Esophagus squamous epithelium (tissue), 5 donors: Measurements from ENCODE around the gene MGMT. TPM values are rescaled to one million over a fixed set of nuclear protein-coding genes. Genes with fewer than 3 reads are reported as not detected.
A peak's percentile ranks its signal among the peaks of the same experiment; 100 is the strongest.

ENCODE experiments used
- DNase-seq: peaks from one replicate; lab custom pipeline; 2025; lab: John Stamatoyannopoulos, UW
- H3K27ac ChIP-seq, 4 donors: fragments of 200-600 bp; sonication (generic); one replicate each; pipeline ENCODE4 v1.5.1; 2016 to 2019; ENCODE audit warnings: mild to moderate bottlenecking in 1 of 4
- H3K27me3 ChIP-seq, 4 donors: fragments of 200-600 bp; sonication (generic); 1 replicate in 3 of 4; 2 replicates in 1 of 4; pipeline versions ENCODE4 v1.5.1 to v1.6.0; 2017 to 2021; ENCODE audit warnings: antibody characterized with exemption in 1 of 4
- H3K36me3 ChIP-seq, 3 donors: fragments of 200-600 bp; sonication (generic); one replicate each; pipeline ENCODE4 v1.5.1; 2016 to 2019
- H3K4me1 ChIP-seq, 3 donors: fragments of 200-600 bp; sonication (generic); one replicate each; pipeline ENCODE4 v1.5.1; 2017 to 2019
- H3K4me3 ChIP-seq, 4 donors: fragments of 200-600 bp; sonication (generic); 1 replicate in 3 of 4; 2 replicates in 1 of 4; pipeline ENCODE4 v1.5.1; 2016 to 2019; ENCODE audit warnings: mild to moderate bottlenecking in 2 of 4, moderate library complexity in 1 of 4
- H3K9me3 ChIP-seq, 3 donors: fragments of 200-600 bp; sonication (generic); one replicate each; pipeline ENCODE4 v1.5.1; 2016 to 2019
- CTCF ChIP-seq, 6 experiments: fragments of 450-650 bp in 4 of 6; fragments of 200-600 bp in 2 of 6; sonication (generic) in 2 of 6; IDR thresholded peaks; one replicate each; pipeline ENCODE4 v1.5.1; 2016 to 2019; ENCODE audit warnings: antibody characterized with exemption in 6 of 6, mild to moderate bottlenecking in 4 of 6, moderate library complexity in 4 of 6
- POLR2A ChIP-seq, 4 donors: fragments of 450-650 bp; IDR thresholded peaks; one replicate each; pipeline ENCODE4 v1.6.1; 2017; ENCODE audit warnings: antibody characterized with exemption in 4 of 4, mild to moderate bottlenecking in 4 of 4, moderate library complexity in 3 of 4
- WGBS, 2 donors: methylation state at CpG; one replicate each; pipeline ENCODE4 v1.1.5; 2018; 5-methylcytosine and 5-hydroxymethylcytosine counted together
- intact Hi-C: fragments of 100-400 bp; cut with DNase I; formaldehyde crosslinking; loops from one replicate; pipeline ENCODE4 v1.15.0; 2022
- total RNA-seq, 4 donors: library from RNA; depleted of rRNA; stranded (reverse); fragments of >200 nt; gene quantifications; one replicate each; pipeline ENCODE4 v1.1.0, GENCODE V29; 2016
- donor health status: DM: yes; HTN: yes; CAD: no.

MGMT gene
- total RNA-seq, 4 donors from 2014 or later = 15.6 to 28.8 (median 18.4) TPM

- Histone ChIP-seq H3K9me3 (no peaks in the 10 kb centered on the region), H3K27me3 (no peaks in the 10 kb centered on the region), H3K4me1 (peaks cover 0 to 8% (median 0%) of the 10 kb centered on the region in 3 donors), H3K27ac (no peak overlapping the region), H3K36me3 (no peaks in the 10 kb centered on the region), H3K4me3 (no peak overlapping the region)
- 84 to 91% methylated on average over 8 of the region's 8 CpGs for WGBS, 2 donors
- DNase-seq = no peak
- TF ChIP-seq POLR2A (IDR thresholded peaks at IDR 0.05) = no peak
- TF ChIP-seq CTCF (IDR thresholded peaks at IDR 0.05) = no peak
- intact Hi-C loops = no loop called here
Observed at GRCh38 chr10:129685271-129685670, 218.2 kb downstream of the MGMT start.

DNA sequence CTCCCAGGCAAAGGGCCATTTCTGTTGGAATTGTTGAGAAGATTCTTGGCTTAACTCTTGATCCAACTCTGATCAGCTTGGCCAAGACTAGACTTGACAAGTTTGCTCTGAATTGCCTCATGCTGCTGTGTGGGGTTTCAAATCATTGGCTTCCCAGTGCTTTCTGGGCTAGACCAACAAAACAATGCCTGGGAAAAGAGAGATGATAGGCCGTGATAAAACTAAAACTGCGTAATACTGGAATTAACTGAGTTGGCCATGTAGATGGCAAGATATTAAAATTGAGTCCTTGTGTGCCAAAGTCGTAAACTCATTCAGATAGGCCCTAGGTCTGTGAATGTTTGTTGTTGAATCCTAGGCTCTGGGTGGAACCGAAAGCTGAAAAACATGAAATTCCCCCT lies 222.6 kb downstream of the MGMT start:
- DNase-seq = no peak
- 38 to 43% methylated on average over 4 of the region's 4 CpGs for WGBS, 2 donors
- intact Hi-C loops = no loop called here
- H3K4me1 ChIP-seq = peaks cover 0 to 27% (median 9%) of the 10 kb centered on the region in 3 donors
- H3K4me3 ChIP-seq = no peak overlapping the region
- H3K27me3 ChIP-seq = no peaks in the 10 kb centered on the region
- no peaks in the 10 kb centered on the region for H3K36me3 ChIP-seq
- peak overlapping the region in 2 of 4 donors; percentile 59 to 66 for H3K27ac ChIP-seq
- no peaks in the 10 kb centered on the region for H3K9me3 ChIP-seq
- TF ChIP-seq POLR2A (IDR thresholded peaks at IDR 0.05) = no peak
- no peak for TF ChIP-seq CTCF (IDR thresholded peaks at IDR 0.05)

DNA sequence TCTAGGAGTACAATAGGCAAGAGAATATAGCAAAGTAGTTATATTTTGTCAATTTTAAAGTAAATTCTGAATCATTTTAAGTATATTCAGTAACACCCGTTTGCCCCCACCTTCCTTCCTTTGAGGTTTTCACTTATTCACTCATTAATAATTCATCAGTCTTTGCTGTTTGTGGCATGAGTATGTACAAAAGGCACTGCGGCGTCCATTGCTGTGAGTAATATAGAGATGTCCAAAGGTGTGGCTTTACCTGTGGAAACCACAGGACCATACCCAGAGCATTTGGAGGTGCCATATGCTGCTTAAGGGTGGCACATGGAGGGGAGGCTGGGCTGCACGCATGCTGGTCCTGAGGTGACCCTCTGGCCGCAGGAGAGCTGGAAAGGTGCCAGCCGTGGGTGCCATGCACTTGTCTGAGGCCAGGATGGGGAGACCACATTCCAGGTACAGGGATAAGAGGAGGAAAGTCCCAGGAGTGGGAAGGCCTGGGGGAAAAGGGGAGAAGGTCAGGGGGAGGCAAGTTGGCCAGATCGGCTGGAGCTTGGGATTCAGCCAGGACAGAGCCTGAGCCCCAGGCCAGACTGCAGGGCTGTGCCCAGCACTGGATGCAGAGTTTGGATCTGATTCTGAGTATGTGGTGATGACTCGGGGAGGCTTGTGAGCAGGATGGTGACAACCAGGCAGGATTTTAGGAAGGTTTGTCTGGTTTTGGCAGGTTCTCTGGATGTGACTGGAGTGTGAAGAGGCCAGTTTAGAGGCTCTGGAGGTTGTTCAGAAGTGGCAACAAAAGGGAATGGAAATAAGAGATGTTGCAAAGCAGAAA lies 223.4 kb downstream of the MGMT start:
- no peaks in the 10 kb centered on the region for H3K27me3 ChIP-seq

DNA sequence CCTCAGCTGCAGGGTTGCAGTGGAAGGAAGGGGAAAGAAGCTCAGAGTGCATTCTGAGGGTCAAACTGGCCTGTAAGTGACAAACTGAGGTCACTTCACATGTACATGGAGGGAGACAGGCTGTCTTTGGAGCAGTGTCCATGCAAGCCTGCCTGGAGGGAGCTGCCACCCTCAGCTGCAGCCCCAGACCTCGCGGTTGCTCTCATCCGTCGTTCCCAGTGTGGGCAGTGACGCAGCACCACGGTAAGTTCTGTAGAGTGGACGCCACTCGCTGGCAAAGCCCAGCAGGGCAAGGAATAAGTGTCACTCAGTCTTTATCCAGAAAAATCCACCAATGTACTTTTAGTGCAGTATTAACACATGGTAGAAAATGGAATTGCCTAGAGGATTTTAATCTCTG lies 225.7 kb downstream of the MGMT start:
- H3K36me3 ChIP-seq = no peaks in the 10 kb centered on the region
- WGBS, 2 donors = 95 to 96% methylated on average over 4 to 8 of the region's 8 CpGs
- H3K27ac ChIP-seq = no peak overlapping the region
- no peak overlapping the region for H3K4me3 ChIP-seq
- no peak for DNase-seq
- no peaks in the 10 kb centered on the region for H3K27me3 ChIP-seq
- no peaks in the 10 kb centered on the region for H3K9me3 ChIP-seq
- H3K4me1 ChIP-seq = peaks cover 0 to 38% (median 9%) of the 10 kb centered on the region in 3 donors
- intact Hi-C loops = no loop called here
- TF ChIP-seq CTCF (IDR thresholded peaks at IDR 0.05) (no peak), POLR2A (IDR thresholded peaks at IDR 0.05) (no peak)

More for the DNA sequence above, 223.4 kb downstream of the MGMT start:
- H3K36me3 ChIP-seq = no peaks in the 10 kb centered on the region
- peak overlapping the region in 2 of 4 donors; percentile 59 to 66 for H3K27ac ChIP-seq
- WGBS, 2 donors = 52 to 53% methylated on average over 7 to 8 of the region's 8 CpGs
- DNase-seq = no peak
- intact Hi-C loops = no loop called here
- peaks cover 0 to 33% (median 9%) of the 10 kb centered on the region in 3 donors for H3K4me1 ChIP-seq
- H3K9me3 ChIP-seq = no peaks in the 10 kb centered on the region
- H3K4me3 ChIP-seq = no peak overlapping the region
- no peak for TF ChIP-seq POLR2A (IDR thresholded peaks at IDR 0.05)
- no peak for TF ChIP-seq CTCF (IDR thresholded peaks at IDR 0.05)

- Histone ChIP-seq H3K27ac (no peak overlapping the region), H3K27me3 (no peaks in the 10 kb centered on the region), H3K4me1 (peaks cover 0 to 38% (median 9%) of the 10 kb centered on the region in 3 donors), H3K9me3 (no peaks in the 10 kb centered on the region), H3K4me3 (no peak overlapping the region), H3K36me3 (no peaks in the 10 kb centered on the region)
- 95% methylated on average over 6 to 9 of the region's 11 CpGs for WGBS, 2 donors
- DNase-seq = no peak
- TF ChIP-seq CTCF (IDR thresholded peaks at IDR 0.05) (no peak), POLR2A (IDR thresholded peaks at IDR 0.05) (no peak)
- intact Hi-C loops = no loop called here
Observed at GRCh38 chr10:129693382-129693781, 226.3 kb downstream of the MGMT start.
